ENCODE measurements around the gene ADAMTS18. TPM values are rescaled to one million over a fixed set of nuclear protein-coding genes. Genes with fewer than 3 reads are reported as not detected.

ADAMTS18 gene
- total RNA-seq, 1 donor from 2014 or later, result 7.9 TPM

GRCh38 chr16:77452243-77452642 is 17.4 kb upstream of the ADAMTS18 start:
- Mint-ChIP-seq H3K4me1 (ENCODE audit: unreplicated experiment) (peaks cover 10% of the 10 kb centered on the region), H3K27ac (no peak overlapping the region), H3K36me3 (no peaks in the 10 kb centered on the region), H3K27me3 (peaks cover 4% of the 10 kb centered on the region), H3K4me3 (no peak overlapping the region), H3K9me3 (no peaks in the 10 kb centered on the region)
- no peak for DNase-seq (ENCODE audit: extremely low spot score, unreplicated experiment)
- TF ChIP-seq, protein P1, sequence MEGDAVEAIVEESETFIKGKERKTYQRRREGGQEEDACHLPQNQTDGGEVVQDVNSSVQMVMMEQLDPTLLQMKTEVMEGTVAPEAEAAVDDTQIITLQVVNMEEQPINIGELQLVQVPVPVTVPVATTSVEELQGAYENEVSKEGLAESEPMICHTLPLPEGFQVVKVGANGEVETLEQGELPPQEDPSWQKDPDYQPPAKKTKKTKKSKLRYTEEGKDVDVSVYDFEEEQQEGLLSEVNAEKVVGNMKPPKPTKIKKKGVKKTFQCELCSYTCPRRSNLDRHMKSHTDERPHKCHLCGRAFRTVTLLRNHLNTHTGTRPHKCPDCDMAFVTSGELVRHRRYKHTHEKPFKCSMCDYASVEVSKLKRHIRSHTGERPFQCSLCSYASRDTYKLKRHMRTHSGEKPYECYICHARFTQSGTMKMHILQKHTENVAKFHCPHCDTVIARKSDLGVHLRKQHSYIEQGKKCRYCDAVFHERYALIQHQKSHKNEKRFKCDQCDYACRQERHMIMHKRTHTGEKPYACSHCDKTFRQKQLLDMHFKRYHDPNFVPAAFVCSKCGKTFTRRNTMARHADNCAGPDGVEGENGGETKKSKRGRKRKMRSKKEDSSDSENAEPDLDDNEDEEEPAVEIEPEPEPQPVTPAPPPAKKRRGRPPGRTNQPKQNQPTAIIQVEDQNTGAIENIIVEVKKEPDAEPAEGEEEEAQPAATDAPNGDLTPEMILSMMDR (conservative IDR thresholded peaks at IDR 0.05), result no peak

- Mint-ChIP-seq H3K4me3 (no peak overlapping the region), H3K9me3 (no peaks in the 10 kb centered on the region), H3K27ac (no peak overlapping the region), H3K36me3 (no peaks in the 10 kb centered on the region), H3K27me3 (peaks cover 4% of the 10 kb centered on the region), H3K4me1 (ENCODE audit: unreplicated experiment) (peaks cover 6% of the 10 kb centered on the region)
- TF ChIP-seq, protein P1 (conservative IDR thresholded peaks at IDR 0.05), result no peak
- no peak for DNase-seq (ENCODE audit: extremely low spot score, unreplicated experiment)
Observed at GRCh38 chr16:77450790-77451487, 16.1 kb upstream of the ADAMTS18 start.

DNA sequence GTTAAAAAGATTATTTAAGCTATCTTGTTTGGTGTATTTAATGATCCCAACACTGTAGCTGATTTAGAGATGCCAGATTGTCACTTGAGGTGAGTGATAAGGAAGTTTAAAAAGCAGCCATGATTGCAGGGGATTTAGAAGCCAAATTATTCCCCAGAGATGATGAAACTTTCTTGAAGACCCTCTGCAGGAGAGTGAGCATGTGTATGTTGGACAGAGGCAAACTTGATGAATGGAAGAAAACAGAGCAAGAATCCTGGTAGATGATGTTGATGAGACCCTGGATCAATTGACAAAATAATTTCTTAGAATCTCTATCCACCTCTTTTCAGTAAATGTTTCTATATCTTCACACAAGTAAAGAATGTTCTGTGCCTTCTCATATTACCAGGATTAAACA is 14.4 kb upstream of the ADAMTS18 start:
- no peaks in the 10 kb centered on the region for H3K9me3 Mint-ChIP-seq
- no peaks in the 10 kb centered on the region for H3K36me3 Mint-ChIP-seq
- H3K27me3 Mint-ChIP-seq, result peaks cover 6% of the 10 kb centered on the region
- peaks cover 8% of the 10 kb centered on the region for H3K4me1 Mint-ChIP-seq (ENCODE audit: unreplicated experiment)
- TF ChIP-seq, protein P1 (conservative IDR thresholded peaks at IDR 0.05), result no peak
- H3K4me3 Mint-ChIP-seq, result no peak overlapping the region
- DNase-seq (ENCODE audit: extremely low spot score, unreplicated experiment), result no peak
- H3K27ac Mint-ChIP-seq, result no peak overlapping the region

DNA sequence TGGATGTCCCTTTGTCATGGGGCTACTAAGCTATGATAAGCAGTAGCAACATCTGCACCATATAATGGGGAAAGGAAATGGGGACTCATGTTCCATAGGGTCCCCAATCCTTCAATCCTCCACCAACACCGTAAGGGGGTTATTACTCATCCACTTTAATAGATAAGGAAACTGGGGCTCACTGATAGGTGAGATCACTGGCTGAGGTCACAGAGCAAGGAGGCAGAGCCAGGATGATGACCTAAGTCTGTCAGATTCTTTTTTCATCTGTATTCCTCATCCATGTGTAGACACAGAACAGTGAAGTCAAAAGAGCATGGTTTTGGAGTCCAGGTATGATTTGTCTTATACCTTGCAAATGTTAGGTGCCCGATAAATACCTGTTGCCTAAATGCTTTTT is 10.5 kb upstream of the ADAMTS18 start:
- TF ChIP-seq, protein P1 (conservative IDR thresholded peaks at IDR 0.05), result no peak
- Mint-ChIP-seq H3K4me1 (ENCODE audit: unreplicated experiment) (peaks cover 13% of the 10 kb centered on the region), H3K27me3 (peaks cover 22% of the 10 kb centered on the region), H3K9me3 (no peaks in the 10 kb centered on the region), H3K27ac (no peak overlapping the region), H3K4me3 (no peak overlapping the region), H3K36me3 (no peaks in the 10 kb centered on the region)
- no peak for DNase-seq (ENCODE audit: extremely low spot score, unreplicated experiment)

GRCh38 chr16:77444147-77444460 is 9.3 kb upstream of the ADAMTS18 start:
- no peaks in the 10 kb centered on the region for H3K9me3 Mint-ChIP-seq
- H3K27me3 Mint-ChIP-seq, result peaks cover 29% of the 10 kb centered on the region
- TF ChIP-seq, protein P1 (conservative IDR thresholded peaks at IDR 0.05), result no peak
- no peak overlapping the region for H3K27ac Mint-ChIP-seq
- no peak overlapping the region for H3K4me3 Mint-ChIP-seq
- DNase-seq (ENCODE audit: extremely low spot score, unreplicated experiment), result no peak
- H3K36me3 Mint-ChIP-seq, result no peaks in the 10 kb centered on the region
- peaks cover 10% of the 10 kb centered on the region for H3K4me1 Mint-ChIP-seq (ENCODE audit: unreplicated experiment)
